Hematopoietic multipotent progenitor cell treated with erythropoietin and hydrocortisone succinate and interleukin-3 and kit ligand, for 4 days (in vitro differentiated cells): ENCODE measurements around the gene VMA21.

Experiments used
- DNase-seq: peaks from one replicate; pipeline ENCODE4 v3.0.0-alpha.2; 2015

The VMA21 gene, protein sequence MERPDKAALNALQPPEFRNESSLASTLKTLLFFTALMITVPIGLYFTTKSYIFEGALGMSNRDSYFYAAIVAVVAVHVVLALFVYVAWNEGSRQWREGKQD

GRCh38 chrX:151396825-151397740, at the start of gene VMA21:
Gene VMA21, plus strand, starts transcription at chrX:151397206. Its CDS starts 103 bp downstream, at chrX:151397309.
- DNase-seq = peak; percentile 91

GRCh38 chrX:151359341-151359740, 37.7 kb upstream of the VMA21 start:
- no peak for DNase-seq

GRCh38 chrX:151359931-151360871, 36.8 kb upstream of the VMA21 start:
- DNase-seq = peak; percentile 48

- no peak for DNase-seq
Observed at GRCh38 chrX:151363316-151363715, 33.7 kb upstream of the VMA21 start.

DNA sequence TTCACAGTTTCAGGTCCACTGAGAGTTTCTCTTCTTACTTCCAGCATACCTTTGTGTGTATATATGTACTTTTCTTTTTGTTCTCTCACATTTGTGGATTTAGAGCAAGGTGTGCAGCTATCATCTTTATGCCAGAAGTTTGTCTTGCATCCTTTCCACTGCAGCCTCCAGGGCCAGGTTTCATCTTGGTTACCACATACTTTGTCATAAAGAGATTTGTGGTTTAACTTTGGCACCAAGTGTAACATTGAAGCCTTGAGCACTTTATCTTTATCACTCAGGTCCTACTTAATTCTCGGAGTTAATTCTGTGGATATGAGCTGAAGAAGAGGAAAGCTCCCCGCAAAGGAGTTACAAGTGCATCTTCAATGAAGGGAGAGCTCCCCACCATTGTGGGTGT, 31.4 kb upstream of the VMA21 start:
- DNase-seq = no peak

GRCh38 chrX:151370906-151371305, 26.1 kb upstream of the VMA21 start:
- DNase-seq = peak; percentile 14

DNA sequence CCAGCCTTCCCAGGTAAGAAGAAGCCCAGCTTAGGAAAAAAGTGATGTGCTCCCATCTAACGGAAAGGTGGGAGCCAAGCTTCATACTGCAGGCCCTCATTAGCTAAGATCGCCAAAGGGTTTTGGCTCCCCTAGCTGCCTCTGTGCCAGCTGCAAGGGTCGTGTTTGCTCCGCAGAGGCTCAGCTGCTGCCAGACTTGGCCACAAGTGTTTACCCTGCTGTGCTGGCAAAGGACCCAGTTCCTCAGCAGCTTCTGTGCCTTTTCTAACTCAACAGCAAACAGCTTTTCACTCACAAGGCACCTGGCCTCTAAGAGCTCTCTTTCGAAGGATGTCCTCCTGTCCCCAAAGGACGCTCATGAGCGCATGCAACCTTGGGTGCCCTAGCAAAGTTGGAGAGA, 12.2 kb upstream of the VMA21 start:
- DNase-seq = no peak

DNA sequence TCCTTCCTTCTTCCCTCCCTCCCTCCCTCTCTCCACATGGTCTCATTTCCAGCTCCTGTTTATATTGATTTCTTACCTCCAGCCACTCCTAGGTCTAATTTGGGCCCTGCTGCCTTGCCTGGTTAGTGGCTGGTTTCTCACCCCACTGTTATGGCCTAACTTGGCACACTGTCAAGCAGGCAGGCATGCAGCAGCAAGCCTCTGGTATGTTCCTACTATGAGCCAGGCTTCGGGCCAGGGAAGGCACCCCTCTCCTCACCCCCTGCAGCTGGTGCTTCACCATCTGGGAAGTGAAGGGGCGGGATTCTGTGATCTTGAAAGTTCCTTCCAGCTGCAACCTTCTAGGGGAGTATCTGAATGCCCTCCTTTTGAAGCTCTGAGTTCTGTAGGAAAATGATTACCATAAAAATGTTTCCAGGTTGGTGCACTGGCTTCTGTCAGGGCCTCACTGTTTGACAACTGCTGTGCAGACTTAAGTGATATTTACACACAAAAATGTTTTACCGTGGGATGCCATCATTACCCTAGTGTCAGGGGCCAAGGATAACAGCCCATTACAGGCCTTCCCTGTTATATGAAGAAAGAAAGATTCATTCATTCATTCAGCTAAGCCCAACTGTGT, 10.1 kb upstream of the VMA21 start:
- no peak for DNase-seq

DNA sequence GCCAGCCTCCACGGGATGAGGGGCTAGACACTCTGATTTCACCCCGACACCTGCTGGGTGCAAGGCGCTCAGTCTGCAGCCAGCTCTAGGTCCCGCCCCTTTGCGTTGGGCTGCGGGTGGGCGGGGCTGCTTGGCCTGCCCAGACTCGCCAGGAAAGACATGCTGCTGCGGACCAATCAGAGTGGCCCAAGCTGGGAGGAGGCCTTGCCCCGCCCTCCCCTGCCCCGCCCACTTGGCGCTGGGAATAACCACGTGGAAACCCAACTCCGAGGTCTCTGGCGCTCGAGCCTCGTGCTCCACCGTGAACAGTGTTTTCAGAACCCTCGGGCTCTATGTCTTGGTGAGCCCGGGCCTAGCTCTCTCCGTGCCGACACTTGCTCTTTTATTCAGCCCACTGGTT, 5.3 kb upstream of the VMA21 start:
- DNase-seq = no peak

DNA sequence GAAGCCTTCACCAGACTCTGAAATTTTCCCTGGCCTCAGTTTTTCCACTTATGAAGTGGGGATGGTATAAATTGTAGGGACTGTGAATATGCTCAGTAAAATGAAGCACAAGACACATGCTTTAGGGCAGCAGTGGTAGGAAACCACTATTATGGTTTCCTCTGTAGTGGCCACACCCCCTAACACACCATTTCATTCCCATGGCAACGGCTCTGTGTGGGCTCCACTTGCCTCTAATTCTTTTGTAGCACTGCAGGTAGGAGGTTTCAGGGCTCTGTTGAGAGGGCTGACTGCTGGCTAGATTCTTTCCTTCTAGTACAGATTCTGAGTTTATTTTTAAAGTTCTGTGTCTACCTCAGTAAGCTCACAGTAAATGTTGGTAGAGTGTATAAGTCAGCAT, 3.5 kb upstream of the VMA21 start:
- DNase-seq = peak; percentile 76

DNA sequence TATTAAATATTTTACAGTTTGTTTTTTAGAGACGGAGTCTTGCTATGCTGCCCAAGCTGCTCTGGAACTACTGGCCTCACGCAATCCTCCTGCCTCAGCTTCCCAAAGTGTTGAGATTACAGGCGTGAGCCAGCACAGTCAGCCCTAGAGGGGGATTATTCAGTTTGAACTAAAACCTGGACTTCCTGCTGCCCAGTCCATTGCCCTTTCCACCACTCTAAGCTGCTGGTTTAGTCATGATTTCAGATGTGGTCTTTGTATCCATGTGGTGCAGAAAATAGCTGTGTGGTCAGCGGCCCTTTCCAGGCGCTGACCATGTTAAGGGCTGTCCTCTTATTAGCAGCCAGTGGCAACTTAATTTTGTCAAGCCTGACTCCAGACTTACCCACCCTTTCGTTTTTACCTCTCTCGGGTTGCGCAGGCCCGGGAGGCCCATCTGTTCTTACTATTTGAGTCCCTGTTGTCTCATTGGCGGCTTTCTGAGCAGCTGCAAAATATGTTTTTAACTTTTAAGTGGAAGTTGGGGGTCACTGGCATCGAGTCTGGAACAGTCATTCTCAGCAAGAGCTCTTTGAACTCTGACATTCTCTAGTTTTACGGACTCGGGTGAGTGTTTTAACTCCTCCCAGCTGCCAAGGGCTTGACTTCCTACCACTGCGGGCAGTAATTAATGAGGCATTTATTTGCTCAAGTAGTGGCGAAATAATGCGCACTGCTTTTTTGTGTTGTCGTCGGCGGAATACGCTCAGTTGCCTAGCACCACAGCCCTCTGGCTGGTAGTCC, 773 bp upstream of the VMA21 start:
- DNase-seq = peak; percentile 65

DNA sequence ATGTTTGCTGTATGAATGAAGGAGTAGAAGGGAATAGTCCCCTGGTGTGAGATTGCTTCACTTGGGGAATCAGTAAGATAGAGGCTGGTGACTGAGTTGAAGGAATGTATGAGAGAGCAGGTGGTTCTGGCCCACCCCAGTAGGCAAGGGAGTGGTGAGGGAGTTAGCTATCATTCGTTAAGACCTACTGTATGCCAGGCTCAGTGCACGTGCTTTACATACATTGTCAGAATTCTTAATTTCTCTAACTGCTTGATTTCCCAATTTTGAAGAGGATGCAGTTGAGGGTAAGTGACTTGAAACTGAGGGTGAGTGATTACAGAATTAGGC, 700 bp downstream of the VMA21 start:
- DNase-seq = peak; percentile 38

- DNase-seq = no peak
Observed at GRCh38 chrX:151398346-151398745, 1.3 kb downstream of the VMA21 start.

GRCh38 chrX:151402719-151403390, 5.8 kb downstream of the VMA21 start:
- DNase-seq = no peak

DNA sequence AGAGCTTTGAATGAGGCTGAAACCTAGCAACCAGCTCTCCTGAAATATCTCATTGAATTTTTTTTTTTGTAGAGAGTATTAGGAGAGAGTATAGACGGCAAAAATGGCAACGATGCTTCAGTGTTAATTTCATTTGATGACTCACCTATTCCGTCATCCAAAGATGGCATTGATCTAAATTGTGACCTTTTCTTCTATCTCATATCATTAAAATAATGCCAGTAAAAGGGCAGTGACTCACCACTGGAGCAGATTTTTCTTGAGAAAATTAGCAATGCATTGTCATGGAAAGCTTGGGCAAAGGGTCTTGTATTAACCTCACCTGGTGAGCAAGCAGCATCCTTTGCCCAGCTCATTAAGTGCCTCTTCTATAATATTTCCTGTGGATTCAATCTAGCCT, 19.6 kb downstream of the VMA21 start:
- DNase-seq = no peak

GRCh38 chrX:151419782-151420181, 22.8 kb downstream of the VMA21 start:
- DNase-seq = no peak

DNA sequence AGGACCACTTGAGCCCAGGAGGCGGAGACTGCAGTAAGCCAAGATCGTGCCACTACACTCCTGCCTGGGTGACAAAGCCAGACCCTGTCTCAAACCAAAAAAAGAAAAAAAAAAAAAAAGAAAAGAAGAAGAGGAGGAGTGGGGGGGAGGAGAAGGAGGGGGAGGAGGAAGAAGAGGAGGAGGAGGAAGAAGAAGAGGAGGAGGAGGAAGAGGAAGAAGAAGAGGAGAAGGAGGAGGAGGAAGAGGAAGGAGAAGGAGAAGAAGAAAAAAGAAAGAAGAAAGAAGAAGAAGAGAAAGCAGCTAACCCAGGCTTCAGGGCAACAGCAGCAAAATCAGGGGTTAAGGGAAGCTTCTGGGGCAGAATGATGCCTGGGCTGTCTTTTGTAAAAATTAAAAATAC, 27.5 kb downstream of the VMA21 start:
- no peak for DNase-seq

GRCh38 chrX:151448509-151448908, 51.5 kb downstream of the VMA21 start:
- DNase-seq = no peak

- DNase-seq = no peak
Observed at GRCh38 chrX:151458824-151459223, 61.8 kb downstream of the VMA21 start.
